Memory B cell (primary cell): ENCODE measurements around the gene RNF168.
A peak's percentile ranks its signal among the peaks of the same experiment; 100 is the strongest.
"Not testable (repeated sequence)": the region's sequence is repeated elsewhere in the genome, so short reads cannot be mapped to it uniquely, and the experiment has no call there.

Source experiments
- ATAC-seq: fragments of 150-1000 bp; cut with Tn5 transposase; 2 replicates; pipeline ENCODE4 v1.10.0; 2021; ENCODE audit warnings: low read depth, mild to moderate bottlenecking, moderate library complexity
- DNase-seq, 2 donors: peaks; one replicate each; pipeline ENCODE4 v3.0.0; 2022; ENCODE audit warnings: low spot score in 2 of 2
- H3K27ac Mint-ChIP-seq: one replicate; pipeline ENCODE4 v1.8.0; 2022; ENCODE audit warnings: mild to moderate bottlenecking, moderate library complexity, mixed read lengths
- H3K27me3 Mint-ChIP-seq: one replicate; pipeline ENCODE4 v1.8.0; 2022; ENCODE audit warnings: mixed read lengths
- H3K36me3 Mint-ChIP-seq: one replicate; pipeline ENCODE4 v1.8.0; 2022; ENCODE audit warnings: mild to moderate bottlenecking, mixed read lengths
- H3K4me1 Mint-ChIP-seq: one replicate; pipeline ENCODE4 v1.8.0; 2022; ENCODE audit warnings: mixed read lengths
- H3K4me3 Mint-ChIP-seq: one replicate; pipeline ENCODE4 v1.8.0; 2022; ENCODE audit warnings: mild to moderate bottlenecking, moderate library complexity, mixed read lengths
- H3K9me3 Mint-ChIP-seq: one replicate; pipeline ENCODE4 v1.8.0; 2022; ENCODE audit warnings: mixed read lengths

Gene RNF168

GRCh38 chr3:196424421-196424820 lies 79.1 kb downstream of the RNF168 start:
- not testable (repeated sequence) for H3K27ac Mint-ChIP-seq, DNase-seq, H3K27me3 Mint-ChIP-seq, H3K4me3 Mint-ChIP-seq, ATAC-seq, H3K9me3 Mint-ChIP-seq
- Mint-ChIP-seq H3K36me3 (peaks cover 18% of the 10 kb centered on the region), H3K4me1 (peaks cover 30% of the 10 kb centered on the region)

- Mint-ChIP-seq H3K9me3 (no peaks in the 10 kb centered on the region), H3K4me3 (no peak overlapping the region), H3K27ac (peak overlapping the region; percentile 24), H3K36me3 (peaks cover 18% of the 10 kb centered on the region), H3K4me1 (peaks cover 38% of the 10 kb centered on the region), H3K27me3 (no peaks in the 10 kb centered on the region)
- ATAC-seq (no peak), DNase-seq (no peak)
Measured at GRCh38 chr3:196423044-196423781, 80.4 kb downstream of the RNF168 start.

- H3K9me3 Mint-ChIP-seq, H3K4me3 Mint-ChIP-seq, H3K27me3 Mint-ChIP-seq, H3K27ac Mint-ChIP-seq, DNase-seq, ATAC-seq: not testable (repeated sequence)
- H3K36me3 Mint-ChIP-seq = peaks cover 17% of the 10 kb centered on the region
- peaks cover 46% of the 10 kb centered on the region for H3K4me1 Mint-ChIP-seq
Measured at GRCh38 chr3:196421668-196422067, 81.9 kb downstream of the RNF168 start.

- peaks cover 10% of the 10 kb centered on the region for H3K36me3 Mint-ChIP-seq
- no peak overlapping the region for H3K4me3 Mint-ChIP-seq
- no peaks in the 10 kb centered on the region for H3K27me3 Mint-ChIP-seq
- no peaks in the 10 kb centered on the region for H3K9me3 Mint-ChIP-seq
- DNase-seq = no peak
- no peak overlapping the region for H3K27ac Mint-ChIP-seq
- no peak for ATAC-seq
- peaks cover 43% of the 10 kb centered on the region for H3K4me1 Mint-ChIP-seq
Measured at GRCh38 chr3:196419386-196419785, 84.2 kb downstream of the RNF168 start.
